Lower leg skin (tissue), 3 donors: ENCODE results near the gene FNDC3B.

Source experiments
- CTCF ChIP-seq, 3 donors: fragments of 450-650 bp; IDR thresholded peaks; one replicate each; pipeline ENCODE4 v1.5.1; 2016; ENCODE audit warnings: antibody characterized with exemption in 3 of 3, mild to moderate bottlenecking in 3 of 3, moderate library complexity in 2 of 3
- POLR2A ChIP-seq, 2 donors: fragments of 450-650 bp; IDR thresholded peaks; one replicate each; pipeline ENCODE4 v1.6.1; 2016 to 2017; ENCODE audit warnings: antibody characterized with exemption in 2 of 2, mild to moderate bottlenecking in 1 of 2, moderate library complexity in 1 of 2

- TF ChIP-seq CTCF (IDR thresholded peaks at IDR 0.05) (no peak), POLR2A (IDR thresholded peaks at IDR 0.05) (no peak)
Observed at GRCh38 chr3:172124271-172124670, 84.9 kb downstream of the FNDC3B start.
